Left cardiac atrium (tissue), 4 donors: ENCODE results near the gene ICOS. TPM values are rescaled to one million over a fixed set of nuclear protein-coding genes. Genes with fewer than 3 reads are reported as not detected.
A peak's percentile ranks its signal among the peaks of the same experiment; 100 is the strongest.
"Not testable (repeated sequence)": the region's sequence is repeated elsewhere in the genome, so short reads cannot be mapped to it uniquely, and the experiment has no call there.

Experiments used
- ATAC-seq, 2 donors: fragments of 200-7000 bp; cut with Tn5 transposase; one replicate each; pipeline ENCODE4 v1.9.1; 2020; ENCODE audit warnings: mild to moderate bottlenecking in 2 of 2, moderate library complexity in 2 of 2
- DNase-seq: peaks from one replicate; pipeline ENCODE4 v3.0.0-alpha.2; 2020
- intact Hi-C, 2 donors: fragments of 100-400 bp; cut with DNase I; formaldehyde crosslinking; loops; one replicate each; pipeline versions ENCODE4 v1.14.1 to v1.15.1; 2022 to 2023
- total RNA-seq, 2 donors: library from RNA; stranded (reverse); fragmentation: NEBNext Ultra II Directional; extraction: Animal tissue kit (Norgen Biotek cat#: 25700); gene quantifications; one replicate each; pipeline ENCODE4 v1.2.1, GENCODE V29; 2021
- donor health status: DM: no; HTN: yes; CAD: no.
- donor health status: DM: no; HTN: yes; CAD: no; lungs with severe emphysema.
- donor health status: DM: yes; HTN: yes; CAD: no.
- donor health status: Dilated cardiomyopathy.

The ICOS gene
- total RNA-seq, 2 donors from 2014 or later = 0.09 TPM; not detected in 1

- ATAC-seq = no peak
- intact Hi-C loops = no loop called here
- DNase-seq = no peak
Measured at GRCh38 chr2:203959672-203960071, 23.1 kb downstream of the ICOS start.

- intact Hi-C loops = no loop called here
- ATAC-seq (no peak), DNase-seq (no peak)
Measured at GRCh38 chr2:203960811-203961210, 24.2 kb downstream of the ICOS start.

- intact Hi-C loops, DNase-seq, ATAC-seq: not testable (repeated sequence)
Measured at GRCh38 chr2:203965190-203965589, 28.6 kb downstream of the ICOS start.

DNA sequence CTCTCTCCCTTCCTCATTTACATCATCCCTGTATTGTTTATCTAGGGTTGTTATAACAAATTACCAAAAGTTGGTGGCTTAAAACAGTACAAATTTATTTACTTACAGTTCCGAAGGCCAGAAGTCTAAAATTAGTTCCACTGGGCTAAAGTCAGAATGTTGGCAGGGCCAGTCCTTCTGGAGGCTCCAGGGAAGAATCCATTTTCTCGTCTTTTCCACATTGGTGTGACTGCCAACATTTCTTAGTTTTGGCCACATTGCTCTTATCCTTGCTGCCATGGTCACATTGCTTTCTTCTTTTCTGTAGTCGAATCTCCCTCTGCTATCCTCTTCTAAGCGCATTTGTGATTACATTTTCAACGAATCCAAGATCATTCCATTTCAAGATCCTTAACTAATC is 34.7 kb downstream of the ICOS start:
- intact Hi-C loops = no loop called here
- peak in 1 of 2 donors; percentile 77 for ATAC-seq
- DNase-seq = no peak

DNA sequence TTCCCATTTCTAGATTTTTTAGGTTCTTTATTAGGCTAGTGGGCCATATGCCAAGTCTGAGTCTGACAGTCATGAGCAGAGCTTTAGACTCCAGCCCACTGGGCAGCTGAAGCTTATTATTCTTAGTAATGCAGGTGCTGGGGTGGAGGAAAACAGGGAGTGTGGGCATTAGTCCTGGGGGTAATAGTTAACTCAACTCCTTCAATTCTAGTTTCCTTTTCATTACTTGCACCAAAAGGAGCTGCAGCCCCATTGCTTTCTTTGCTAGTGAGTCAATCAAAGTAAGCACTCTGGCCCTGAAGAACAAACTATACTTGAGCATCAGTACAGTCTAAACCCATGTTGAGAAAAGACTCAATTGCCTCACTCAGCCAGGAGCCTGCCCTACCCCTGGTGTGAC is 35.5 kb downstream of the ICOS start:
- intact Hi-C loops = no loop called here
- DNase-seq (no peak), ATAC-seq (no peak)

- intact Hi-C loops = no loop called here
- no peak for DNase-seq
- ATAC-seq = no peak
Measured at GRCh38 chr2:203973000-203973399, 36.4 kb downstream of the ICOS start.

- DNase-seq = no peak
- intact Hi-C loops = no loop called here
- ATAC-seq = no peak
Measured at GRCh38 chr2:203973676-203974075, 37.1 kb downstream of the ICOS start.

- no peak for ATAC-seq
- intact Hi-C loops = no loop called here
- no peak for DNase-seq
Measured at GRCh38 chr2:203975912-203976311, 39.3 kb downstream of the ICOS start.

DNA sequence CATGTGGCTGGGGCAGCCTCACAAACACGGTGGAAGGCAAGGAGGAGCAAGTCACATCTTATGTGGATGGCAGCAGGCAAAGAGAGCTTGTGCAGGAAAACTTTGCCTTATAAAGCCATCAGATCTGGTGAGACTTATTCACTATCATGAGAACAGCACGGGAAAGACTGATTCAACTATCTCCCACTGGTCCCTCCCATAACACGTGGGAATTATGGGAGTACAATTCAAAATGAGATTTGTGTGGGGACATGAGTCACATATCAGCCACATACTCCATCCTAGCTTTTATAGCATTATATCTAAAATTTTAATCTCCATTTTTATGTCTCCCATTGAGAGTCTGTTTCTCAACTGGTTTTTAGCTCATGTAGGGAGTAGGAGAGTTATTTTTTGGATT is 45.7 kb downstream of the ICOS start:
- ATAC-seq = no peak
- intact Hi-C loops = no loop called here

GRCh38 chr2:203983064-203983715 is 46.6 kb downstream of the ICOS start:
- no peak for ATAC-seq
- intact Hi-C loops = no loop called here
- DNase-seq = no peak

More for the DNA sequence above, 45.7 kb downstream of the ICOS start:
- no peak for DNase-seq

- DNase-seq, ATAC-seq, intact Hi-C loops: not testable (repeated sequence)
Measured at GRCh38 chr2:203985978-203986377, 49.4 kb downstream of the ICOS start.

- no peak for ATAC-seq
- intact Hi-C loops = no loop called here
- DNase-seq = no peak
Measured at GRCh38 chr2:203987959-203988358, 51.4 kb downstream of the ICOS start.

GRCh38 chr2:203988500-203989260 is 52.1 kb downstream of the ICOS start:
- intact Hi-C loops = no loop called here
- no peak for DNase-seq
- ATAC-seq = no peak

DNA sequence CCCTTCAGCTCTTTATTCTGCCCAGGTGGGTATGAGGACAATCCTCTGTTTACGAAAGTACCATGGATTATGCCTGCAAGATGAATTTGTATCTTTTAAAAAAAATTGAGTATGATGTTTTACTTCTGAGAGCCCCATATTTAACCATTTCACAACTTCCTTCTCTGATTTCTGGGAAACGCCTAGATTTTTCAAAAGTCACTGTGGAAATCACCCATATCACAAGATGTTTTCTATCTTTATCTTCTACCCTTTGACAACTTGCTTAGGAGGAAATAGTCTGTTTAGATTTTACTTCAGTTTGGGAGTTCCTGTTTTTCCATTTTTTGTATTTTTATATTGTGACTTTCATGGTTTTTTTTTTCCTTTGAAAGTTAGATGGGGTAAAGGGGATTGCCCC is 53.0 kb downstream of the ICOS start:
- no peak for DNase-seq
- intact Hi-C loops = no loop called here
- no peak for ATAC-seq

GRCh38 chr2:203992509-203992908 is 55.9 kb downstream of the ICOS start:
- ATAC-seq = no peak
- intact Hi-C loops = no loop called here
- DNase-seq = no peak

DNA sequence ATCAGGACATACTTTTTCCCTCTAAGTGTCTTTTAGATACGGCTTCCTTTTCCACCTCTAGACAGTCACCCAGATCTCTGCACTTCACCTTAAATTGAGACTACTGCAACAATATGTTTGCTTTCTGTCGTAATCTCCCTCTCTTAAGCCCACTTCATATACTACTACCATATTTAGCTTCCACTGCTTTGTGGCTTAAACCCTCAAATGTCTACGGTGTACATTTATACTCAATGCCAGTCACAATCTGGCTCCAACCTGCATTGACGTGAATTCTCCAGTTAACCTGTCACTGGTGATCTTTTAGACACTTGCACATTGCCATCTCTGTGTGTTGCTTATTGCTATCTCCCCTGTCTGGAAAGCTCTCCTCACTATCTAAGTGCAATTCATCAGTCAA is 56.4 kb downstream of the ICOS start:
- no peak for DNase-seq
- intact Hi-C loops = no loop called here
- no peak for ATAC-seq

- intact Hi-C loops = no loop called here
- ATAC-seq (no peak), DNase-seq (no peak)
Measured at GRCh38 chr2:203993560-203993959, 57.0 kb downstream of the ICOS start.

DNA sequence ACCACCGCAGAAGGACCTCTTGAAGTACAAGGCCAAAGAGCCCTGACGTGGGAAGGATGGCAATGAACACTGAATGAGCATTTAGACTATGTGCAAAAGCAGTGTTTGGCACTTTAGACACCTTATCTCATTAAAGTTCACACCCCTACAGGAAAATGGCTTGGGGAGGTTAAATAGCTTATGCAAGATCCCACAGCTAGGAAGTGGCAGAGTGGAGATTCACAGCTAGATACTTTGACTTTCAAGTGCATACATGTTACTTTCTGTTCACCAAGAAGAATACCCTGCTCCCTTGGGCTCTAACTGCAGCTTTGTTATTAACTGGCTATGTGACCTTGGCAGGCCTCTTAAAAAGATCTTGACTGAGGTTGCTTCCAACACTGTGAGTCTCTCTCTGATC is 58.2 kb downstream of the ICOS start:
- DNase-seq (no peak), ATAC-seq (no peak)
- intact Hi-C loops = no loop called here

DNA sequence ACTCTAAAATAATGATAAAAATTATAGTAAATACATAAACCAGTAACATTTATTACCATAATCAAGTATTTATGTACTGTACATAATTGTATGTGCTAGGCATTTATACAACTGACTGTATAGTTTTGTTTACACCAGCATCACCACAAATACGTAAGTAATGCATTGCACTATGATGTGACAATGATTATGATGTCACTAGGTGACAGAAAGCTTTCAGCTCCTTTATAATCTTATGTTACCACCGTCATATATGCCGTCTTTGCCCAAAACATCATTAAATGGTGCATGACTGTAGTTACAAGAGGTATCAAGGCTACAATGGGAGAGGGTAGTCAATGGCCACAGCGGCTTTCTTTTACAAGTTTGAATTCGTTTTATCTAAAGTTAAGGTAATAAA is 60.1 kb downstream of the ICOS start:
- no peak for ATAC-seq
- DNase-seq = no peak
- intact Hi-C loops = no loop called here

DNA sequence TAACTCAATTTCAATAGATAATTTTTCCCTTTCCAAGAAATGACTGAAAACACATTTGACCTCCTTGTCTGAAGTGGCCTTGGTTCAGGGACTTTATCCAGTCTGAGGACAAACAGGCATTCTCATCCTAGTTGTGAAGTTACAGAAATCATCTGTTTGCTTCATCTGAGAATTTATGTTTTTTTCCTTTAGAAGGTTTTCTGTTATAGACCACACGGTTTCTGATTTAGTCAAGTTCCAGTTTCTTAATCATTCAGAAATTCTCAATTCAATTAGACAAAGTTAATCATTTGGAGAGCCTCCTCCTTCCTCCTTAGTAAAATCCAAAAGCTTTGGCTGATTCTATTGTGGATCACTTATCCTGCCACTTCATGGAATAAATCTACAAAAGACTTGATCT is 60.9 kb downstream of the ICOS start:
- intact Hi-C loops = no loop called here
- ATAC-seq (no peak), DNase-seq (no peak)
